ENCODE measurements around the gene MSLN. TPM values are rescaled to one million over a fixed set of nuclear protein-coding genes. Genes with fewer than 3 reads are reported as not detected.
A peak's percentile ranks its signal among the peaks of the same experiment; 100 is the strongest.

The MSLN gene
- total RNA-seq, 1 donor from 2014 or later = 5.0 TPM

DNA sequence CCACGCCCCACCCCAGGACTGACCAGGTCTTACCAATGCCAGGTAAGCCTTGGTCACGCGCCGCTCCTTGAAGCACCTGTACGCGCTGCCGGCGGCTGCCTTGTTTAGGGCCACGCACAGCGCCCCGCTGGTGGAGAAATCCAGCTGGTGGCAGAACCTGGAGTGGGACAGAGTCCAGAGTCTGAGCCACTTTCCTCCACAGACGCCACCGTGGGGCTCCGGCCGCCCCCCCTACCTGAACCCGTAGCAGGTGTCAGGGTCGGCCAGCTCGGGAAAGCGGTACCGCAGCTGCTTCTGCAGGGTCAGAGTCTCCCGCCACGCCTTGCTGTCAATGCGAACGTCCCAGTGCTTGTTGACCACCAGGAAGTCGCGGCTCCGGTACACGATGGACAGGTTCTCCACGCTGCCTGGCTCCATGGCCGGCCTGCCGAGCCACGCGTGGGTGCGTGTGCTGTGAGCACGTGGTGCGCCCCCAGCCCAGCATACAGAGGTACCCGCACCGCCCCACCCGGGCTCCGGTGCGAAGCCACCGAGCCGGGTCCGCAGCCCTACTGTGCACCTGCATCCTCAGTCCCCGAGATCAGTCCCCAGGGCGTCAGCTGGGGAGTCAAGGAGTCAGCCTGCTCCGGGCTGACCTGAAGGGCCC lies 26.9 kb downstream of the MSLN start:
- TF ChIP-seq, protein P1, sequence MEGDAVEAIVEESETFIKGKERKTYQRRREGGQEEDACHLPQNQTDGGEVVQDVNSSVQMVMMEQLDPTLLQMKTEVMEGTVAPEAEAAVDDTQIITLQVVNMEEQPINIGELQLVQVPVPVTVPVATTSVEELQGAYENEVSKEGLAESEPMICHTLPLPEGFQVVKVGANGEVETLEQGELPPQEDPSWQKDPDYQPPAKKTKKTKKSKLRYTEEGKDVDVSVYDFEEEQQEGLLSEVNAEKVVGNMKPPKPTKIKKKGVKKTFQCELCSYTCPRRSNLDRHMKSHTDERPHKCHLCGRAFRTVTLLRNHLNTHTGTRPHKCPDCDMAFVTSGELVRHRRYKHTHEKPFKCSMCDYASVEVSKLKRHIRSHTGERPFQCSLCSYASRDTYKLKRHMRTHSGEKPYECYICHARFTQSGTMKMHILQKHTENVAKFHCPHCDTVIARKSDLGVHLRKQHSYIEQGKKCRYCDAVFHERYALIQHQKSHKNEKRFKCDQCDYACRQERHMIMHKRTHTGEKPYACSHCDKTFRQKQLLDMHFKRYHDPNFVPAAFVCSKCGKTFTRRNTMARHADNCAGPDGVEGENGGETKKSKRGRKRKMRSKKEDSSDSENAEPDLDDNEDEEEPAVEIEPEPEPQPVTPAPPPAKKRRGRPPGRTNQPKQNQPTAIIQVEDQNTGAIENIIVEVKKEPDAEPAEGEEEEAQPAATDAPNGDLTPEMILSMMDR (IDR thresholded peaks at IDR 0.05; ENCODE audit: unreplicated experiment) = no peak
- no peak for DNase-seq (ENCODE audit: low spot score in 2 of 2, unreplicated experiment in 2 of 2)
- peaks cover 2% of the 10 kb centered on the region for H3K4me1 Mint-ChIP-seq
- peaks cover 10% of the 10 kb centered on the region for H3K36me3 Mint-ChIP-seq
- peak overlapping the region; percentile 82 for H3K4me3 Mint-ChIP-seq
- no peaks in the 10 kb centered on the region for H3K27me3 Mint-ChIP-seq (ENCODE audit: low read depth)
- no peaks in the 10 kb centered on the region for H3K9me3 Mint-ChIP-seq
- H3K27ac Mint-ChIP-seq = peak overlapping the region; percentile 75

DNA sequence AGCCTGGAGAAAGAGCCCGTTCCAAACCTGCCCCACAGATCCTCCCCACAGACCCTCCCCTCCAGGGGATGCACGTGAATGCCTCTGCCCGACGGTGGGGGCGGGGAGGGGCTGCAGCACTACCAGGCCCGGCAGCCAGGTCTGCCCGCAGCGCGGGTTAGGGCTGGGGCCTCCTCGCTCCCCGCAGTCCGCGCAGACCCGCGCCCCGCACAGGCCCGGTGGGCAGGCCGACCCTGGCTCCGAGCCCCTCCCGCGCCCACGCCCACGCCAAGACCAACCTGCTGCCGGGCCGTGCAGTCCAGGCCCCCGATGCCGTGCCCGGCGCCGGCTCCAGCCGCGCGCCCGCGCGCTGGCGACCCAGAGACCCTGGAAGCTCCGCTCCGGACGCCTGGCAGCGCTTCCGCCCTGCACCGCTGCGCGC lies 27.5 kb downstream of the MSLN start, which contains the start of gene RPUSD1:
TSS of gene RPUSD1 (minus strand) at position 404 of the 421 bp plus-strand sequence. CDS start 644 bp downstream, outside the sequence.
- peak within 1 kb of the TSS; percentile 75 for H3K27ac Mint-ChIP-seq
- peaks cover 2% of the 10 kb centered on the region for H3K4me1 Mint-ChIP-seq
- DNase-seq (ENCODE audit: low spot score in 2 of 2, unreplicated experiment in 2 of 2) = peak in 1 of 2 experiments; percentile 63
- TF ChIP-seq, protein P1 (IDR thresholded peaks at IDR 0.05; ENCODE audit: unreplicated experiment) = no peak
- H3K9me3 Mint-ChIP-seq = no peaks in the 10 kb centered on the region
- no peaks in the 10 kb centered on the region for H3K27me3 Mint-ChIP-seq (ENCODE audit: low read depth)
- H3K4me3 Mint-ChIP-seq = peak within 1 kb of the TSS; percentile 82
- H3K36me3 Mint-ChIP-seq = peaks cover 10% of the 10 kb centered on the region

DNA sequence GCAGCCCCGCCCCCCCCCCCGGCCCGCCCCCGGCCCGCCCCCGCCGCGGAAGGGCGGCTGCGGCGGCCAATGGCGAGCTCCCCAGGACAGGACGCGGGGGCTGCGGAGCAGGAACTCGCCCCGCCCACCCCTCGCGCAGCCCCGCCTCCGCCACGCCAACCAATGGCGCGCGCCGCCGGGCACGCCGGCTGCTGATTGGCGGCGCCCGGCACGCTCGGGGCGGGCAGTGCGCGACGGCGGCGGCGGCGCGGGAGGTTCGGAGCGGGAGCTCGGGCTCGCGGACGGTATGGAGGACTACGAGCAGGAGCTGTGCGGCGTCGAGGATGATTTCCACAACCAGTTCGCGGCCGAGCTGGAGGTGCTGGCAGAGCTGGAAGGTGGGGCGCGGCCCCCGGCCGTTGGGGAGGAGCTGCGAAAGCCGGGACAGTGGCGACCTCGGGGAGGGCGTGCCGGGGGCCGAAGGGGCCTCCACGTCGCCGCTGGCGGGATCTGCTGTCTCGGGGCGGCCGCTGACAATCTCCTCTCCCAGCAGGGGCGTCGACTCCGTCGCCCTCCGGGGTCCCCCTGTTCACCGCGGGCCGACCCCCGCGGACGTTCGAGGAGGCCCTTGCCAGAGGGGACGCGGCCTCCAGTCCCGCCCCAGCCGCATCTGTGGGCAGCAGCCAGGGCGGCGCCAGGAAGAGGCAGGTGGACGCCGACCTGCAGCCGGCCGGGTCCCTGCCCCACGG lies 28.0 kb downstream of the MSLN start, which contains the start of gene CHTF18:
TSS of gene CHTF18 (plus strand) at position 222 of the 728 bp plus-strand sequence. CDS start at position 287, 65 bp downstream.
- no peaks in the 10 kb centered on the region for H3K9me3 Mint-ChIP-seq
- H3K36me3 Mint-ChIP-seq = peaks cover 10% of the 10 kb centered on the region
- peak within 1 kb of the TSS; percentile 75 for H3K27ac Mint-ChIP-seq
- peaks cover 2% of the 10 kb centered on the region for H3K4me1 Mint-ChIP-seq
- TF ChIP-seq, protein P1 (IDR thresholded peaks at IDR 0.05; ENCODE audit: unreplicated experiment) = no peak
- DNase-seq (ENCODE audit: low spot score in 2 of 2, unreplicated experiment in 2 of 2) = peak; percentile 96
- H3K27me3 Mint-ChIP-seq (ENCODE audit: low read depth) = no peaks in the 10 kb centered on the region
- H3K4me3 Mint-ChIP-seq = peak within 1 kb of the TSS; percentile 82

DNA sequence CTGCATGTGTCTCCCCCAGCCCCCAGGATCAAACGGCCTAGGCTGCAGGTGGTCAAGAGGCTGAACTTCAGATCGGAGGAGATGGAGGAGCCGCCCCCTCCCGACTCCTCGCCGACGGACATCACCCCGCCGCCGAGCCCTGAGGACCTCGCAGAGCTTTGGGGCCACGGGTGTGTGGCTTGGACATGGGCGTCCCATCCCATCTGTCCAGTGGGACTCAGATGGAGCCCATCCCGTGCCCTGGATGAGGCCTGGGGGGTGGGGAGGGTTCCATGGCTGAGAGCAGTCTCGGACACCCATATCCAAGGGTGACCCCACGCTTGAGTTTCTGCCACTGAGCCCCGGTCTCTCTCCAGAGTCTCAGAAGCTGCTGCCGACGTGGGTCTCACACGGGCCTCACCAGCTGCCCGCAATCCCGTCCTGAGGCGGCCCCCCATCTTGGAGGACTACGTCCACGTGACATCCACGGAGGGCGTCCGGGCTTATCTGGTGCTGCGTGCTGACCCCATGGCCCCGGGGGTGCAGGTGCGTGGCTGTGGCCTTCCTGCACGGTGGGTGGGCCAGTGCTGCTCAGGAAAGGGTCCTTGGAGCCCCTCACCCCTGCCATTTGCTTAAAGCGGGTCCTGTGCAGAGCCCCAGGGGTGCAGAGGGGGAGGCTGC lies 28.8 kb downstream of the MSLN start:
- Mint-ChIP-seq H3K4me1 (peaks cover 2% of the 10 kb centered on the region), H3K27ac (no peak overlapping the region), H3K9me3 (no peaks in the 10 kb centered on the region), H3K36me3 (peaks cover 10% of the 10 kb centered on the region), H3K4me3 (peak overlapping the region; percentile 58), H3K27me3 (ENCODE audit: low read depth) (no peaks in the 10 kb centered on the region)
- DNase-seq (ENCODE audit: low spot score in 2 of 2, unreplicated experiment in 2 of 2) = no peak
- TF ChIP-seq, protein P1 (IDR thresholded peaks at IDR 0.05; ENCODE audit: unreplicated experiment) = no peak

DNA sequence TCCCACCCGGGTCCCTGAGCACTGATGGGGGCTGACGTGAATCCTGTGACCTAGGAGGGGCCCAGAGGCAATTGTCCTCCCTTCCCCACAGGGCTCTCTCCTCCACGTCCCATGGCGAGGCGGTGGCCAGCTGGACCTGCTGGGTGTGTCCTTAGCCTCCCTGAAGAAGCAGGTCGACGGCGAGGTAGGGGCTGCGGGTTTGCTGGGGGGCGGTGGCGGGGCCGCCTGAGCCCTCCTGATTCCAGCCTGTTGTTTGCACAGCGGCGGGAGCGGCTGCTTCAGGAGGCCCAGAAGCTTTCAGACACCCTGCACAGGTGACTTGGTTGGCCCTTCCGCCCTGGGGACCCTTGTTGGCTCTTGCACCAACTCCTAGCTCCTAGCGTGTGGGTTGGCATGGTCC lies 29.6 kb downstream of the MSLN start:
- peak overlapping the region; percentile 58 for H3K4me3 Mint-ChIP-seq
- no peak overlapping the region for H3K27ac Mint-ChIP-seq
- peaks cover 2% of the 10 kb centered on the region for H3K4me1 Mint-ChIP-seq
- H3K36me3 Mint-ChIP-seq = peaks cover 10% of the 10 kb centered on the region
- no peaks in the 10 kb centered on the region for H3K27me3 Mint-ChIP-seq (ENCODE audit: low read depth)
- TF ChIP-seq, protein P1 (IDR thresholded peaks at IDR 0.05; ENCODE audit: unreplicated experiment) = no peak
- H3K9me3 Mint-ChIP-seq = no peaks in the 10 kb centered on the region
- DNase-seq (ENCODE audit: low spot score in 2 of 2, unreplicated experiment in 2 of 2) = no peak

Data from mesothelial cell of epicardium (in vitro differentiated cells).